Measurements from ENCODE around the gene LYRM4.

LYRM4 gene

GRCh38 chr6:5202206-5202605 lies 58.5 kb downstream of the LYRM4 start:
- Histone ChIP-seq H3K4me3 (ENCODE audit: low read length) (no peak overlapping the region), H3K4me2 (ENCODE audit: low read length) (no peak overlapping the region), H4K20me1 (ENCODE audit: insufficient read depth, low read length) (no peaks in the 10 kb centered on the region), H3K4me1 (ENCODE audit: low read length) (no peaks in the 10 kb centered on the region), H3K27ac (ENCODE audit: low read length) (no peak overlapping the region), H3K9ac (ENCODE audit: low read length) (no peak overlapping the region), H3K27me3 (ENCODE audit: low read depth, low read length) (no peaks in the 10 kb centered on the region), H2AFZ (ENCODE audit: low read depth, low read length) (no peak overlapping the region), H3K36me3 (replicated peaks; ENCODE audit: low read depth, low read length) (no peaks in the 10 kb centered on the region), H3K9me3 (ENCODE audit: insufficient read depth, low read length) (no peaks in the 10 kb centered on the region), H3K79me2 (ENCODE audit: low read length) (no peaks in the 10 kb centered on the region)
- TF ChIP-seq EZH2phosphoT487 (IDR thresholded peaks at IDR 0.05; ENCODE audit: low read depth) = no peak
- no peak for TF ChIP-seq CTCF (IDR thresholded peaks at IDR 0.05; ENCODE audit: low read depth, low read length)

- no peak overlapping the region for H3K4me3 ChIP-seq (ENCODE audit: low read length)
- H2AFZ ChIP-seq (ENCODE audit: low read depth, low read length) = no peak overlapping the region
- no peak for TF ChIP-seq EZH2phosphoT487 (IDR thresholded peaks at IDR 0.05; ENCODE audit: low read depth)
- TF ChIP-seq CTCF (IDR thresholded peaks at IDR 0.05; ENCODE audit: low read depth, low read length) = no peak
- H3K27me3 ChIP-seq (ENCODE audit: low read depth, low read length) = no peaks in the 10 kb centered on the region
- no peak overlapping the region for H3K4me2 ChIP-seq (ENCODE audit: low read length)
- H3K79me2 ChIP-seq (ENCODE audit: low read length) = no peaks in the 10 kb centered on the region
- H3K9me3 ChIP-seq (ENCODE audit: insufficient read depth, low read length) = no peaks in the 10 kb centered on the region
- no peaks in the 10 kb centered on the region for H3K36me3 ChIP-seq (replicated peaks; ENCODE audit: low read depth, low read length)
- no peak overlapping the region for H3K27ac ChIP-seq (ENCODE audit: low read length)
- H3K9ac ChIP-seq (ENCODE audit: low read length) = no peak overlapping the region
- H4K20me1 ChIP-seq (ENCODE audit: insufficient read depth, low read length) = no peaks in the 10 kb centered on the region
- H3K4me1 ChIP-seq (ENCODE audit: low read length) = no peaks in the 10 kb centered on the region
Measured at GRCh38 chr6:5201271-5201670, 59.5 kb downstream of the LYRM4 start.

- Histone ChIP-seq H3K9me3 (ENCODE audit: insufficient read depth, low read length) (no peaks in the 10 kb centered on the region), H3K27ac (ENCODE audit: low read length) (no peak overlapping the region), H4K20me1 (ENCODE audit: insufficient read depth, low read length) (no peaks in the 10 kb centered on the region), H3K4me2 (ENCODE audit: low read length) (no peak overlapping the region), H3K27me3 (ENCODE audit: low read depth, low read length) (no peaks in the 10 kb centered on the region), H2AFZ (ENCODE audit: low read depth, low read length) (no peak overlapping the region), H3K4me3 (ENCODE audit: low read length) (no peak overlapping the region), H3K9ac (ENCODE audit: low read length) (no peak overlapping the region), H3K4me1 (ENCODE audit: low read length) (no peaks in the 10 kb centered on the region), H3K79me2 (ENCODE audit: low read length) (no peaks in the 10 kb centered on the region), H3K36me3 (replicated peaks; ENCODE audit: low read depth, low read length) (no peaks in the 10 kb centered on the region)
- TF ChIP-seq CTCF (IDR thresholded peaks at IDR 0.05; ENCODE audit: low read depth, low read length) = no peak
- no peak for TF ChIP-seq EZH2phosphoT487 (IDR thresholded peaks at IDR 0.05; ENCODE audit: low read depth)
Measured at GRCh38 chr6:5199702-5200101, 61.0 kb downstream of the LYRM4 start.

GRCh38 chr6:5199283-5199682 lies 61.5 kb downstream of the LYRM4 start:
- no peaks in the 10 kb centered on the region for H3K79me2 ChIP-seq (ENCODE audit: low read length)
- no peaks in the 10 kb centered on the region for H3K9me3 ChIP-seq (ENCODE audit: insufficient read depth, low read length)
- no peaks in the 10 kb centered on the region for H3K36me3 ChIP-seq (replicated peaks; ENCODE audit: low read depth, low read length)
- H3K4me1 ChIP-seq (ENCODE audit: low read length) = no peaks in the 10 kb centered on the region
- no peak overlapping the region for H3K4me2 ChIP-seq (ENCODE audit: low read length)
- TF ChIP-seq EZH2phosphoT487 (IDR thresholded peaks at IDR 0.05; ENCODE audit: low read depth) = no peak
- TF ChIP-seq CTCF (IDR thresholded peaks at IDR 0.05; ENCODE audit: low read depth, low read length) = no peak
- H2AFZ ChIP-seq (ENCODE audit: low read depth, low read length) = no peak overlapping the region
- H3K4me3 ChIP-seq (ENCODE audit: low read length) = no peak overlapping the region
- H4K20me1 ChIP-seq (ENCODE audit: insufficient read depth, low read length) = no peaks in the 10 kb centered on the region
- H3K27ac ChIP-seq (ENCODE audit: low read length) = no peak overlapping the region
- H3K27me3 ChIP-seq (ENCODE audit: low read depth, low read length) = no peaks in the 10 kb centered on the region
- no peak overlapping the region for H3K9ac ChIP-seq (ENCODE audit: low read length)
